ENCODE measurements around the gene PSMD9.
"Not testable (repeated sequence)": the region's sequence is repeated elsewhere in the genome, so short reads cannot be mapped to it uniquely, and the experiment has no call there.

Gene PSMD9

DNA sequence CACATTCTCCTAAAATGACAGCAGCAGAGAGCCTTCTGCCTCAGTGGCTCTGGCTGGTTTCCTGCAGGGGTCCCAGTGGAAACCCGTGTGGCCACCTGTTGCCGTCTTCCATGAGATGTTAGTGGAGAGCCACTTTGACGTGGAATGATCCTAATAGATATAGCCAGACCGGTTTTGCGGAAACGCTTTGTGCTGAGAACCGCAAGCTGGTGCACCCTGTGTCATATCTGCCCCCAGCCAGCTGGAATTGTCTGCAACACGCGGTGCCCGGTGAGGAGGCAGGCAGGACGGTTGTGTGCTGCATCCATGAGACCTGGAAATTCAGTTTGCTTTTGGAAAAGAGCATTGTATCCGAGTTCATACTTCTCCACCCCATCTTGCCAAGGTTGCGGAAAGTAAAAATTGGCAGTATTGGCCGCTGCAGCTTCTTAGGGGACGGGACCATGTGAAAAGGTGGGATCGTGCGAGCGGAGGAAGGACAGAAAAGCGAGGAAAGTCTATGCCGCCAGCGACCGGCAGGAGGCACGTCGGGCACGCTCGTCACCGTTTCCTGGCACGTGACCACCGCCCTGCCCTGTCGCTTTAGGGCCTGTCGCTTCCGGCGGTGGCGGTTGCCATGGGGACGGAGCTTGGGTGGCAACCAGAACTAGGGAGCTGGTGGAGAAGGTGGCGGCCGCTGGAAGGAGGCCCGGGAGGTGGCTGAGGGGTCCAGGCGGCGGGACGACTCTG, 29.5 kb downstream of the PSMD9 start, which contains the start of gene CFAP251:
CFAP251 (plus strand) TSS at position 643 of the 729 bp plus-strand sequence. CDS start 2,714 bp downstream, outside the sequence.
- DNase-seq: peak; percentile 10 to 97 (median 84)

DNA sequence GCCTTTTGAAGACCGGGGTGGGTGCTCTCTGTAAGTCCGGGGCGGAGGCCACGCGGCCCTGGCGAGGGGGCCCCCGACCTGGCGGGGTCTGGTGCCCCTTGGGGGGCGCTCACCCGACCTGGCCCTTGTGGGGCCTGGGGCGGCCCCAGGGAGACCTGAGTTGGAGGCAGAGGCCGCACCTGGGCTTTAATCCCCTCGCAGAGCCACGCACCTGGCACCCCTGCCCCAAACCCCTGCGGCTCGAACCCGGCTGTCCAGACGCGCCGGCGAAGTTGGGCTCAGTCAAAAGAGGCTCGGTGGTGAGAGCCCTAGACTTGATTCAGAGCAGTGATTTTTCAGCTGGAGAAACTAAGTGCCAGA, 30.1 kb downstream of the PSMD9 start:
- peak in 1 of 58 donors; percentile 41 for DNase-seq

DNA sequence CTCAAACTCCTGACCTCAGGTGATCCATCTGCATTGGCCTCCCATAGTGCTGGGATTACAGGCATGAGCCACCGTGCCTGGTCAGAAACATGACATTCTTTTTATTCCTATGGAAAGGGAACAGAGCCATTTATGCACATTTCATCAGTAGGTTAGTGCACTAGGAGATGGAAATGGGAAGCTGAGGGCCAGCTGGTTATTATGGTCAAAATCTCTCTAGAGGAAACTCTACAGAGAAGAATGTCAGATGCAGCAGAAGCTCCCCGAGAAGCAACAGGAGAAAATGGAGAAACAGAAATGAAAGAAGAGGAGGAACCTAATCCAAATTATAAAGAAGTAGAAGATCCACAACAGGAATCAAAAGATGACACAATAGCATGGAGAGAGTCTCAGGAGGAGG, 32.5 kb downstream of the PSMD9 start:
- no peak for DNase-seq

DNA sequence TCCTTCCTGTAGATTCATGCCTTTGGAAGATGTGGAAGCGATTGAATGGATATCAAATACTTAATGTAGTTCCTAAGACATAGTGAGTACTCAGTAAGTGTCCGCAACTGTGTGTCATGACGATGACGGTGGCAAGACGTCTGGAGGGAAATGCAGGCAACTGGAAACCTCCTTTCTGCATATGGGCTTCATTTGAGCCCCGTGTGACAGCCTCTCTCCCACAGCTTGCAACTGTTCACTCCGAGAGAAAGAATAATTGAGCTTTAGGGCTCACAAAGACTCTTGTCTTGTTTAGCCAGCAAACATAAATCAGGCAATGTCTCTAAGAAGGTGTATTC, 36.7 kb downstream of the PSMD9 start:
- DNase-seq: peak in 4 of 58 donors; percentile 6 to 24 (median 10)

DNA sequence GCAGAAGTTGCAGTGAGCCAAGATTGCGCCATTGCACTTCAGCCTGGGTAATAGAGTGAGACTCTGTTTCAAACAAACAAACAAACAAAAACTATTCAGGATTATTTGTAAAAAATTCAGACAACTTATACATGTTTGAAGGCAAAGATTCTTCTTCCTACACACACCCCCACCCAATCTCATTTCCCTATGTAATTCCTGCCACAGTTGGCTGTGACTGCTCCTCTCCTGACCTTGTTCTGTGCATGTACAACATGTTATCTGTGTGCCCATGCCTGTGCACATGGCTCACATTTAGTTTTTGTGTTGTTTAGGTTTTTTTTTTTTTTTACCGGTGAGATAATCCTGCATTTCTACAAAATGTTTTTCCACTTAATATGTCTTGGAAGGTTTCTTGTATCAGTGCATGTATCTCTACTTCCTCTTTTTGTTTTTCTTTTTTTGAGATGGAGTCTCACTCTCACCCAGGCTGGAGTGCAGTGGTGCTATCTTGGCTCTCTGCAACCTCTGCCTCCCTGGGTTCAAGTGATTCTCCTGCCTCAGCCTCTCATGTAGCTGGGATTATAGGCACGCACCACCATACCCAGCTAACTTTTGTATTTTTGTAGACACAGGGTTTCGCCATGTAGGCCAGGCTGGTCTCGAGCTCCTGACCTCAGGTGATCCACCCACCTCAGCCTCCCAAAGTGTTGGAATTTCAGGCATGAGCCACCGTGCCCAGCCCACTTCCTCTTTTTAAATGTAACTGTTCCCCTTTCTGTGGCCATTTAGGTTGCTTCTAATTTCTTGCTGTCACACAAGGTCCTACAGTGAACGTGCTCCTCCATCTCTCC, 38.5 kb downstream of the PSMD9 start:
- DNase-seq: peak in 1 of 58 donors; percentile 3

DNA sequence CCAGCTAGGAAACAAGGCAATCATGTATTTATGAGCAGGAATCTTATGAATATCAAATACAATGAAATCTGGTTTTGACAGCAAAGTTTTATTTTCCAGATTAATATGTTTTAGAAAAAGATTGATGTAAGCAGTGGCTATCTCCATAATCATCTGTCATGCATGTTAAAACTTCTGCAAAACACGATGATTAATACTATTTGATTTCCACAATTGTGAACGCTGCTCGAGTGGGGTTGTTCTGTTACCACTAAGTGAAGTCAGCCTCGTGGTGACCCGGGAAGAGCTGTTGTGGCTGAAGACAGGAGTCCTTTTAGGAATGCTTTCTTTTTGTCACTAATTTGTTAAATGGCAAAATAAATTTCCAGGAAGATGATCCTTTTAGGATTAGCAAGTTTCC, 39.2 kb downstream of the PSMD9 start:
- DNase-seq: no peak

DNA sequence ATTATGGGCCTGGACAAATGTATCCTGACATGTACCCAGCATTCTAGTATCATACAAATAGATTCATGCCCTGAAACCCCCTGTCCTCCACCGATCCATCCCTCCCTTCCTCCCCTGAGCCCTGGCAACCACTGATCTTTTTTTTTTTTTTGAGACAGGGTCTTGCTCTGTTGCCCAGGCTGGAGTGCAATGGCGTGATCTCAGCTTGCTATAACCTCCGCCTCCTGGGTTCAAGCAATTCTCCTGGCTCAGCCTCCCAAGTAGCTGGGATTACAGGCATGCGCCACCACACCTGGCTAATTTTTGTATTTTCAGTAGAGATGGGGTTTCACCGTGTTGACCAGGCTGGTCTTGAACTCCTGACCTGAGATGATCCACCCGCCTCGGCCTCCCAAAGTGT, 41.0 kb downstream of the PSMD9 start:
- not testable (repeated sequence) for DNase-seq

DNA sequence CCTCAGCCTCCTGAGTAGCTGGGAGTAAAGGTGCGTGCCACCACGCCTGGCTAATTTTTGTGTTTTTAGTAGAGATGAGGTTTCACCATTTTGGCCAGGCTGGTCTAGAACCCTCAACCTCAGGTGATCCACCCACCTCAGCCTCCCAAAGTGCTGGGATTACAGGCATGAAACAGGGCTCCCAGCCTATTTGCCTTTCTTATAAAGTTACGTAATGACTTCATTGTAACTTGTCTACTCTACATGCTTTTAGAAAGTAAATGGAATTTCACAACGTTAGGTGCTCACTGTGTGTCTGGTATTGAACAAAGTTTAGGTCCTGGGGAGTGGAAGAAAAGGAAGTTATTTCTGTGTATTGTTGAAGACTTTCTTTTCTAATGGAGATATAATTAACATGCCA, 42.3 kb downstream of the PSMD9 start:
- no peak for DNase-seq

DNA sequence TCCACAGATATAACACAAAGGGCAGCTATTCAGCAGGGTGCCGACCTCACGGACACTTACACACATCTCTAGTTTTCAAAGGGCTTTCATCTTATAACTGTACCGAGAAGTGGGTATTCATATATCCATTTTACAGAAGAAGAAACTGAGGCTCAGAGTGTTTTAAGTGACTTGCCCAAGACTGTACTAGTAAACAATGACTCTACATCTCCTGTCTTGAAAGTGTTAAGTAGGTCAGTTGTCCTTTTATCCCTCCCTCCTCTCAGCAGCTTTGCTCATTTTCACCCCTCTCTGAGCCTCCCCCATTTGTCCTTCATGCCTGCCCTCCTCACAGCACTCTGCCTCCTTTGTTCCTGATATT, 43.6 kb downstream of the PSMD9 start:
- no peak for DNase-seq

DNA sequence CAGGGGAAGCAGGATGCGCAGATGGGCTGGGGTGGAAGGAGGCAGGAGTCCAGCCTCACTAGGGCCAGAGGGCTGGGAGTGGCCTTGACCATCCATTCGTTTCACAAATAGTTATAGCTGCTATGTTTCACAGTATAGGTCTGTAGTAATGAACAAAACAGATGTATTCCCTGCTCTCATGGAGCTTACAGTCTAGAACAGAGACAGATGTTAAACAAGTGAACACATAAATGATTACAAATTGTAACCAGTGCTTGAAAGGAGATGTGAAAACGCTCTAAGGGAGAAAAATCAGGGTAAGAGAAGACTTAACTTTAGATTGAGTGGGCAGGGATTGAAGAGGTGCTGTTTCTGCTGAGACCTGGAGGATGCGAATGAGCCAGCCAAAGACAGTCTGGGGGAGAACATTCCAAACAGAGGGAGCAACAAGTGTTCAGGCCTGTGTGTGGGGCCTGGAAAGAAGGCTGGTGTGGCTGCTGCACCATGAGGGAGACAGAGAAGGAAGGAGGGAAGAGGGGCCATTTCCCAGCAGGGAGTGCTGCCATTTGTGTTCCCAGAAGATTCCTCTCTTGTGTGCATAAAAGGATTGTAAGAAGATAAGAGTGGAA, 44.4 kb downstream of the PSMD9 start:
- DNase-seq: no peak

DNA sequence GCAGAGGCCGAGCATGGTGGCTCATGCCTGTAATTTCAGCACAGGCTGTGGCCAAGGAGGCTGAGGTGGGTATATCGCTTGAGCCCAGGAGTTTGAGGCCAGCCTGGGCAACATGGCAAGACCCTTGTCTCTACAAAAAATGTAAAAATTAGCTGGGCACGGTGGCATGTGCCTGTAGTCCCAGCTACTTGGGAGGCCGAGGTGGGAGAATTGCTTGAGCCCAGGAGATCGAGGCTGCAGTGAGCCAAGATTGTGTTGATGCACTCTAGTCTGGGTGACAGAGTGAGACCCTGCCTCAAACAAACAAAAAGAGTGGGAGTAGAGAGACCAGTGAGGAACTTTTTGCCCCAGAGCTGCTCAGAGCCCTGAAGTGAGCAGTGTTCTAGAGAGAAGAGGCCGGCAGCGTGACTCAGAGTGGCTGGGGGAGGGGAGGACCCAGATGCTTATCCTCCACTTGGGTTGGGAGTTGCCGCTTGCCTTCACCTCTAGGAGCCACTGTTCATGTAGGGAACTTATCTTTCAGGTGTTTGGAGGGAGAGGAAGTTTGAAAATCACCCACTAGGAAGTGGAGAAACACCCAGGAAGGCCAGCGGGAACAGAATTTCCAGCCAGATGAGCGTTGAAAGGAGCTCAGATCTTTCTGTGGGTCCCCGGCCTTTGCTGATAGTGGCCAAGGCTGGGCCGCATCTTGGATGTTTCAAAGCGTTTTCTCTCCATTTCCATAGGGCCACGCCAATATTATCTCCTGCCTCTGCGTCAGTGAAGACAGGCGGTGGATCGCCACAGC, 45.1 kb downstream of the PSMD9 start:
- DNase-seq: no peak

DNA sequence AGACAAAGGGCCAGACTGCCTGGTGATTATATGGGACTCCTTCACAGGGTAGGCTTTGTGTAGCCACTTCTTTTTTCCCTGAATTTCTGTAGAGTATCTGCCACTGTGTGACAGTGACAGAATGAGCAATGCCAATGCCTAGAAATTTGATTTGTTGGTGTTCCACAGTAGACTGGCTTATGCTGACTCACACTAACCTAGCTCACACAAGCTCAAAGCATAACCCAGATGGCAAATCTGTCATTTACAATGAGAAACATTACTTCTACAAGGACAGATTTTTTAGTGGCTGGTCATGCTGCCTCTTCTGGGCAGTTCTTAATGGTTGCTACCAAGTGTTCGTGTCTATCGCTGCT, 45.7 kb downstream of the PSMD9 start:
- DNase-seq: no peak

DNA sequence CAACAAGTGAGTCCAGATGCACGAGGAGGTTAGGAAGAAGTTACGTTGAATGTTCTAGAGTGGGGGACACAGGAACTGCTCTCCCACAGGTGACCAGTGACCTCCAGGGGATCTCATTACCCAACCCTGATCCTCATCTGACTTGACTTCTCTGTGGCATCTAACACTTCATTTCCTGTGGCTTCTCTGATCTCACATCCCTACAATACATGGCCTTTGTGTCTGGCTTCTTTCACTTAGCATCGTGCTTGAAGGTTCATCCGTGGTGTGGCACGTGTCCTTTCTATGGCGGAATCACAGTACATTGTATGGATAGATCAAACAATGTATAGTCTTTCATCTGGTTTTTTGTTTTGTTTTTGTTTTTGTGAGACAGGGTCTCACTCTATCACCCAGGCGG, 49.1 kb downstream of the PSMD9 start:
- DNase-seq: no peak

DNA sequence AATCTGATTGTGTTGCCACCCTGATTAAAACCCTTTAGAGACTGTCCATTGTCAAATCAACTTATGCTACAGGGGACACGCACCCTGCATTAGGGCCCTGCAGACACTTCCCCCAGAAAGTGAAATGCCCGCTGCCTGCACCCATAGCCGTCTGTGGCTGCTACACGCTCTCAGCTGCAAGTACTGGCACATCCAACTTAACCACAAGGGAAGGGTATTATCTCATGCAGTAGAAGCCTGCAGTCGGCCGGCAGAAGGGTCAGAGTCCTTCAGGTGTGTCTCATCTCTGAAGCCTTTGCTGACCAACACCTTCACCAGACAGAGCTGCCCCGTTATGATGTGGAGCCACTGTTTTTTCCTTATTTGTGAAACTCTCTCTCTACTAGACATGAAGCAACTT, 50.6 kb downstream of the PSMD9 start:
- DNase-seq: peak in 2 of 58 donors; percentile 1 to 5

DNA sequence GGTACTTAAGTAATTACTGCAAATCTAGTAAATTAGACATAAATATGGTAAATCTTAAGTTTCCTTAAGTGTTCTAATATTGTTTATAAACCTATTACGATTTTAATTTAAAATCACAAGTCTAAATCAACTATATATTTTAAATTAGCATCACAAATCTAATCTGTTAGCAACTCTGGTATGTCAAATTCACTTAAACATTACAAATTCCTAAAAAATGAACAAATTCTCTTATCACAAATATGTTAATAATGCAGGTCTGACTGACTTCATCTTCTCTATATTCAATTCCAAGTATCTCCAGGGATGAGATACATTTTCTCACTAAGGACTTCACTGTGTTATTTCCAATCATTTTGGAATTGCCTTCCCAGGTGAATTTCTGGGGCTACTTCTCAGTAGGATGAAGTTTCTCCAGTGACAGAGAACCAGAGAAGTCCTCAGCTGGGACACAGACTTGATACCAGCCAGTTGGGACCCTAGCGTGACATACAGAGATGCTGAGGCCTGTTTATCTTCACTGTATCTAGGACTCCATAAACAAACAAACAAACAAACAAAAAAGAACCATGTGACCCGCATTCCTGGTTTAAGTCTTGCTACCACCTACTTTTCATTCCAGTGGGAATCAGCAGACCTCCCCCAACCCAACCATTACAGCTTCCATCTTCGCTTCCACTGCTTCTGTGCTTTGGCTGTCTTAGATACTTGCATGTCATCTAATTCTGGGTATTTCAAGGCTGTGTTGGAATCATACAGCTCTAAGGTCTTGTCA, 51.6 kb downstream of the PSMD9 start:
- DNase-seq: no peak

DNA sequence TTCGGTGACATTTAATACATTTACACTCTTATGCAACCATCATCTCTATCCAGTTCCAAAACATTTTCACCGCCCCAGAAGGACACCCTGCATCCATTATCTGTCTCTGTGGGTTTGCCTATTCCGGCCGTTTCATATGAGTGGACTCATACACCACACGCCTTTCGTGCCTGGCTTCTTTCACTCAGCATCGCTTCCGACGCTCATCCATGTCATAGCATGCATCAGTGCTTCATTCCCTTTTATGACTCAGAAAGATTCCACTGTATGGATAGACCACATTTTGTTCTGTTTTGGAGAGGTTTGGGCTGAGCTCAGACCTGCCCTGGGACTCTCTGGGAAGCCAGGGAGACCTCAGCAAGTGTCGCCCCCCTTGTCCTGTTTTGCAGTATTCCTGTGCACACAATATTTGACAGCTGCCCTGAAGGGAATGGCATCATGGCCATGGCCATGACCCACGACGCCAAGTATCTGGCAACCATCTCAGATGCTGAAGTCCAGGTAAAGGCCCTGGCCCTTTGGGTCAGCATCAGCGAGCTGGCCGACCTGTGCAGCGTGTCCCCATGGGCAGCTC, 53.6 kb downstream of the PSMD9 start:
- no peak for DNase-seq

DNA sequence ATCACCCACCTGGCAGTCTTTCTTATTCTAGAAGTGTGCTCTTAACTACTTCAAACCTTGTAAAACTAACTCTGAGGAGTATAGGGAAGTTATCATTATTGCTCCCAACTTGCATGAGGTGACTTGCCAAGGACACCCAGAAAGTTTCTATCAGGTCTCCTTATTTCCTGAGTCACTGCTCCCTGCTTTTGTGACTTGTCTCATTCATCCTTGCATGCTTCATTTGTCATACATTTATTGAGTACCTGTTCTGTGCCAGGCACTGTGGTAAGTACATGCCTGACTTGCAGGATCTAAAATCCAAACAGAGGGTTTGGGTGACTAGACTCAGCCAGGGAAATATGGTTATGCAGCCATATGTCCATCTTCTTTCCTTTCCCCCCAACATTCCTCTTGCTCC, 55.3 kb downstream of the PSMD9 start:
- no peak for DNase-seq

DNA sequence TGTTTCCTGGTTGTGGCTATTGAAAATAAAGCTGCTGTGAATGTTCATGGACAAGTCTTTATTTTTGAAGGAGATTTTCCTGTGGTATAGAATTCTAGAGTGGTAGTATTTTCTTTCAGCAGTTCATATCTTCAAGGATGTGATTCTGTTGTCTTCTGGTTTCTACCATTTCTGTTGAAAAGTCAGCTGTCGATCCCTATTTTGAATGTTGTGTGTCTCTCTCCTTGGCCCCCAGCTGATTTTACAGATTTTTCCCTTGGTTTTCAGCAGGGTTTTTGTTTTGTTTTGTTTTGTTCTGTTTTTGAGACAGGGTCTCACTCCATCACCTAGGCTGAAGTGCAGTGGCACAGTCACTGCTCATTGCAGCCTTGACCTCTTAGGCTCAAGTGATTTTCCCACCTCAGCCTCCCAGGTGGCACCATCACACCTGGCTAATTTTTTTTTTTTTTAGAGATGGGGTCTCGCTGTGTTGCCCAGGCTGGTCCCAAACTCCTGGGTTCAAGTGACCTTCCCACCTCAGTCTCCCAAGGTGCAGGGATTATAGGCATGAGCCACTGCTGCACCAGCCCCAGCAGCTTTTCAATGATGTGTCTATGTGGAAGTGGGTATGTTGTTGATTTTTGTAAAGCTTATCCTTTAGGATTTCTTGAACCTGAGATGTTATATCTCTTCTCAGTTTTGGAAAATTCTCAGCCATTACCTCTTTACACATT, 57.9 kb downstream of the PSMD9 start:
- no peak for DNase-seq

DNA sequence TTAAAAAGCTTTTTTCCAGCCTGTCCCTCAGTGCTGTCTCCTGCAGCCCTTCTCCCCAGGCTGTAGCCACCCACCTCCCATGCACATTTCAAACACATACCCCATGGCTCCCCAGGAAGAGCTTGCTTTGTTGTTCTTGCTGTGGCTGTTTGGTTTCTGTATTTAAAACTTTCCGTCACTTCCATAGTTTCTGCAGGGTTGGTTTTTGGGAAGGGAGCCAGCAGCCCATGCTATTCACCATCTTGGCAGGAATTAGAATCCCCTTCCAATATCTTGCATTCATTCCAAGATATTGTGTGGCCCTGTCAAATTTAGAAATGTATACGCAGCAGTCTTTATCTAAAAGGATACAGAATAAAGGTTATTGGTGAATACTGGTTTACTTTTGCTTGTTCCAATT, 59.4 kb downstream of the PSMD9 start:
- DNase-seq: no peak

Measured in anterior cingulate cortex (tissue), 58 donors.